GM19463 (cell line): ENCODE data around the gene CD55.
A peak's percentile ranks its signal among the peaks of the same experiment; 100 is the strongest.

ENCODE experiments used
- ATAC-seq: cut with Tn5 transposase; IDR thresholded peaks from one replicate; pipeline ENCODE4 v1.9.1; 2021; ENCODE audit warnings: mild to moderate bottlenecking, moderate library complexity; ENCODE audit not compliant: unreplicated experiment

The CD55 gene, protein sequence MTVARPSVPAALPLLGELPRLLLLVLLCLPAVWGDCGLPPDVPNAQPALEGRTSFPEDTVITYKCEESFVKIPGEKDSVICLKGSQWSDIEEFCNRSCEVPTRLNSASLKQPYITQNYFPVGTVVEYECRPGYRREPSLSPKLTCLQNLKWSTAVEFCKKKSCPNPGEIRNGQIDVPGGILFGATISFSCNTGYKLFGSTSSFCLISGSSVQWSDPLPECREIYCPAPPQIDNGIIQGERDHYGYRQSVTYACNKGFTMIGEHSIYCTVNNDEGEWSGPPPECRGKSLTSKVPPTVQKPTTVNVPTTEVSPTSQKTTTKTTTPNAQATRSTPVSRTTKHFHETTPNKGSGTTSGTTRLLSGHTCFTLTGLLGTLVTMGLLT

DNA sequence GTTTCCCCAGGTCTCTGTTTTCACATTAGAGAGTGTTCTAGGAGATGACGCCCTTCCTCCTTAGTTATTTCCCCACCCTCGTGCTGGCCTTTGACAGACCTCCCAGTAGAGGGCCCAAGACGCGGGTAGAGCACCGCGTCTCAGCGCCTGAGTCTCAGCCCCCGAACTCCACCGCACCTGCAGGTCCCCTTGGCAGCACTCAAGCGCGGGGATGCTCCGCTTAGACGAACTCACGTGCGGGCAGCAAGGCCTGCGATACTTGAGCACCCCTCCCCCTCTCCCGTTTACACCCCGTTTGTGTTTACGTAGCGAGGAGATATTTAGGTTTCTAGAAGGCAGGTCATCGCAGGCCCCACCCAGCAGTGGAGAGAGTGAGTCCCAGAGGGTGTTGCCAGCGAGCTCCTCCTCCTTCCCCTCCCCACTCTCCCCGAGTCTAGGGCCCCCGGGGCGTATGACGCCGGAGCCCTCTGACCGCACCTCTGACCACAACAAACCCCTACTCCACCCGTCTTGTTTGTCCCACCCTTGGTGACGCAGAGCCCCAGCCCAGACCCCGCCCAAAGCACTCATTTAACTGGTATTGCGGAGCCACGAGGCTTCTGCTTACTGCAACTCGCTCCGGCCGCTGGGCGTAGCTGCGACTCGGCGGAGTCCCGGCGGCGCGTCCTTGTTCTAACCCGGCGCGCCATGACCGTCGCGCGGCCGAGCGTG is at the start of gene CD55:
CD55 (plus strand) TSS at position 600 of the 711 bp plus-strand sequence; CDS start at position 688, 88 bp downstream.
- peak; percentile 89 for ATAC-seq

DNA sequence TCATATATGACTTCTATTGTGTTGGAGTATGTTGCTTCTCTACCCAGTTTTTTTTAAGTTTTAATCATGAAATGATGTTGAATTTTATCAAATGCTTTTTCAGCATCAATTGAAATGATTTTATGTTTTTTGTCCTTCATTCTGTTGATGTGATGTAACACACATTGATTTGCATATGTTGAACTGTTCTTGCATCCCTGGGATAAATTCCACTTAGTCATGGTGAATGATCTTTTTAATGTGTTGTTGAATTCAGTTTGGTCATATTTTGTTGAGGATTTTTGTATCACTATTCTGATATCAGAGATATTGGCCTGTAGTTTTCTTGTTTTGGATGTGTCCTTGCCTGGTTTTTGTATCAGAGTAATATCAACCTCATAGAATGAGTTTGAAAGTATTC is 46.6 kb upstream of the CD55 start:
- ATAC-seq, result no peak

DNA sequence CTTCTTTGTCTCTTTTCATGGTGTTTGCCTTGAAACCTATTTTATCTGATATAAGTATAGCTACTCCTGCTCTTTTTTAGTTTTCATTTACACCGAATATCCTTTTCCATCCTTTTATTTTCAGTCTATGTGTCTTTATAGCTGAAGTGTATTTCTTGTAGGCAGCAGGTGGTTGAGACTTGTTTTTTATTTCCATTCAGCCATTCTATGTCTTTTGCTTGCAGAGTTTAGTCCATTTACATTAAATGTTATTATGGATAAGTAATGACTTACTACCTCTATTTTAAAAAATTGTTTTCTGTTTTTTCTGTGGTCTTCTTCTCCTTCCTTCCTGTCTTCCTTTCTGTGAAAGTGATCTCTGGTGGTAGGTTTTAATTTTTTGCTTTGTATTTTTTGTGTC is 45.0 kb upstream of the CD55 start:
- ATAC-seq, result no peak

DNA sequence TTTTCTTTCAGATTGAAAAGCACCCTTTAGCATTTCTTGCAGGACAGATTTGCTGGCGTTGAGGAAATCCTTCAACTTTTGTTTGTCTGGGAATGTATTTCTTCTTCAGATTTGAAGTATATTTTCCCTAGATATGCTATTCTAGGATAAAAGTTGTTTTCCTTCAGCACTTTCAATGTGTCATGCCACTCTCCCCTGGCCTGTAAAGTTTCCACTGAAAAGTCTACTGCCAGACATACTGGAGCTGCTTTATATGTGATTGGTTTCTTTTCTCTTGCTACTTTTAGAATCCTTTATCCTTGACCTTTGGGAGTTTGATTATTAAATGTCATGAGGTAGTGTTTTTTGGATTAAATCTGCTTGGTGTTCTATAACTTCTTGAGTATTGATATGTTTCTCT is 44.2 kb upstream of the CD55 start:
- no peak for ATAC-seq

DNA sequence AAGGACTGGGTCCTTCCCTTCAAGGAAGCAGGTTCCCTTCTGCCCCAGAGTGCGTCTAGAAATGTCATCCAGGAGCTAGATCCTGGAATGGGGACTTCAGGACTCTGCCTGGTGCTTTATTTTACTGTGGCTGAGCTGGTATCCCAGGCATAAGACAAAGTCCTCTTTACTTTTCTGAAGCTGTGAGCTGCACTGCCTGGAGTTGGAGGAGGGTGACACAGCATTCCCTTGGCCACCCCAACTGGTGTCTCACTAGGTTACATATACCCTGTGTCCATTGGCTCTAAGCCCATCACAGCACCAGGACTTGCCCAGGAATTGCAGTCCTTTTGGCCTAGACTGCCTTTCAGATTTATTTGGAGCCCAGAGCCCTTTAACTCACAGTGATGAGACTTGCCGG is 41.8 kb upstream of the CD55 start:
- no peak for ATAC-seq

DNA sequence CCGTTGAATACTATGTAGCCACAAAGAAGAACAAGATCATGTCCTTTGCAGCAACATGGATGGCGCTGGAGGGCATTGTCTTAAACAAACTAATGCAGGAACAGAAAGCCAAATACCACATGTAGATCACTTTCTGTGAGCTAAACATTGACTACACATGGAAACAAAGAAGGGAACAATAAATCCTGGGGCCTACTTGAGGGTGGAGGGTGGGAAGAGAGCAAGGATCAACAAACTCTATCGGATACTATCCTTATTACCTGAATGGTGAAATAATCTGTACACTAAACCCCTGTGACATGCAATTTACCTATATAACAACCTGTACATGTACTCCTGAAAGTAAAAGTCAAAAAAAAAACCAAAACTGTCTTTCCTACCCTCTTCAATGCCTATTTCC is 40.8 kb upstream of the CD55 start:
- ATAC-seq, result no peak

DNA sequence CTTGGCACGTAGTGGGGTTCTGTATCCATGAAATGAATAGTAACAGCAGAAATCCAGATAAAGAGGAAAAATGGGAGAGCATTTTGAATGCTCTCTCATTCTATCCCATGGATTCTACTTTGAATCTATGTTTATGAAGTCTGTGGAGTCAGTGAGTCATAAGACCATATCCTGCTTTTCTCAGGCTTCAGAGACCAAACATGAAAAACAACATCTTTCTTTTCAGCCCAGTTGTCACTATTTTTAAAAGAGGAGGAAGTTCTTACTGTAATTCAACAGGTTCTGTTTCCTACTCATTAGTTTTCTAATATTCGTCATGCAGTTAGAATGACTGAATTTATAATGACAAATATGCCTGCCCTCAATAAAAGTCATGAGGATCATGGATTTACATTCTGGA is 39.4 kb upstream of the CD55 start:
- ATAC-seq, result no peak

DNA sequence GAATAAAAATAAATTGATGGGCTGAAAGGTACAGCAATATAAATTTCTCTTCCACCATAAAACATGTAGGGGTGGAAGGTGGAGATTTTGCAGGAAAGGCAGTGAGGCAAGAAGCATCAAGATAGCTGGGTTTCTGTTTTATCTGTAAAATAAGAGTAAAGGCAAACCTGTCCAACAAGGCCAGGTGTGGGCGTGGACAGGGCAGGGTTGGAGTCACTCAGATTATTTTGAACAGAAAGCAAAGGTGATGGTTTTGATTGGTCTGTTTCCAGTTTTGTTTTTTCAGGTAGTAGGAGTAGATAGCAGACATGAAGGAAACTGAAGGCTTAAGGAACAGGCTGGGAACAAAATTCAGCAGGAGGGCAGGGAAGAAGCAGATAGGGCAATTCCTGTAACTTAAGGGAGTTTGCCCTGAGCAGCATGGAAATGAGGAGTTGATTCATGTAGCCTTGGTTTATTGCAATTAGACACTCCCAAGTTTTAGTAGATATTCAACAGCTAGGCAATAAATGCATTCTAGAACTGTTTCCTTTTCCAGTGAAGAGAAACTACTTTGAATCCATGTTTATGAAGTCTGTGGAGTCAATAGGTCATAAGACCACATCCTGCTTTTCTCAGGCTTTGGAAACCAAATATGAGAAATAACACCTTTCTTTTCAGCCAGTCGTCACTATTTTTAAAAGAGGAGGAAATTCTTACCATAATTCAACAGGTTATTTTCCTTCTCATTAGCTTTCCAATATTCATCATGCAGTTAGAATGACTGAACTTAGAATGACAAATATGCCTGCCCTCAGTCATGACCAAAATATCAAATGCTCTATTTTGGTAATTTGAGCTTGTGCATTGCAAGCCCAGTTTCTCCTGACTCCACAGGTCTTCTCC is 38.7 kb upstream of the CD55 start:
- no peak for ATAC-seq

DNA sequence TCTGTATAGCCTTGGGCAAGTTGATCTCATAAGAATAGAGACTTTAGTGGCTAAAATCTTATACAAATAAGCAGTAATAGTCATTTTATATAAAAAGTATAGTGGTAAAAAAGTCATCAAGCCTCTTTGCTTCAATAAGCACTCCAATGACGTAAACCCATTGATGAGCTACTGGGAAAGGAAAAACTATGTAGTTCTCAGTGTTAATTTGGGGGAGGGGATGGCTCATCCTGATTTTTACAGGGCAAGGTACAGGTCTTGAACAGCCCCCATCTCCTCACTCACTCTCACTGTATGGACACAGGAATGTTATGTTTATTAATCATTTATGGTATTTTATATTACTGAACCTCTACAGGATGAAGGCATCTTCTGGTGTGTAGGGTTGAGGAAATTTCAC is 38.1 kb upstream of the CD55 start:
- ATAC-seq, result no peak

DNA sequence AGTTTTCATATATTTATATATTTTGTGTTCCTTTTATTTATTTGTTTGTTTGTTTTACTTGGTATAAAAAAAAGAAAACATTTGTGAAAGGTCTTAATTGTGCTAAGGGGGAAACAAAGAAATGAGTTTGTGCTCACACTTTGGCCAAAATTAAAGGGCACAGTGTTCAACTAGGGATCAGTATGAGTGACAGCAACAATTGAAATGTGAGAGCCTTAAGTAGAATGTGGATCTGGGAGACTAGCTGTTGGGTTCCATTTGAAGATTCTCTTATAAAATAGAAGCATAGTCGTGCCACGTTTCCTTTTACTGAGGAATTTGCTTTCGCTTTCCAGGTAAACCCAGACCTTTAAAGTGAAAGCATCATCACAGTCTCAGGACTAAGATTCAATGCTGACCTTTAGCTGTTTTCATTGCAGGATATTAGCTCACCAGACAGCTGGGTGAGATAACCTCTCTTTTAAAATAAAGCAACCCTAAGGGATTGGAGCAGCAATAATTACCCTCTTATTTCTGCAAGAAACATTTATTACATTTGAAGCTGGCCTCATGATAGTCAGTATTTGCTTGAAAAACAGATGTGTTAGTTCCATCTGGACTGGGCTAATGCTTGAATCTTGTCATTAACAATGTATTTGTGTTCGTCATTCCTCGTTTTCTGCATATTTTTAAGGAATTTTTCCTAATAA is 37.1 kb upstream of the CD55 start:
- no peak for ATAC-seq

DNA sequence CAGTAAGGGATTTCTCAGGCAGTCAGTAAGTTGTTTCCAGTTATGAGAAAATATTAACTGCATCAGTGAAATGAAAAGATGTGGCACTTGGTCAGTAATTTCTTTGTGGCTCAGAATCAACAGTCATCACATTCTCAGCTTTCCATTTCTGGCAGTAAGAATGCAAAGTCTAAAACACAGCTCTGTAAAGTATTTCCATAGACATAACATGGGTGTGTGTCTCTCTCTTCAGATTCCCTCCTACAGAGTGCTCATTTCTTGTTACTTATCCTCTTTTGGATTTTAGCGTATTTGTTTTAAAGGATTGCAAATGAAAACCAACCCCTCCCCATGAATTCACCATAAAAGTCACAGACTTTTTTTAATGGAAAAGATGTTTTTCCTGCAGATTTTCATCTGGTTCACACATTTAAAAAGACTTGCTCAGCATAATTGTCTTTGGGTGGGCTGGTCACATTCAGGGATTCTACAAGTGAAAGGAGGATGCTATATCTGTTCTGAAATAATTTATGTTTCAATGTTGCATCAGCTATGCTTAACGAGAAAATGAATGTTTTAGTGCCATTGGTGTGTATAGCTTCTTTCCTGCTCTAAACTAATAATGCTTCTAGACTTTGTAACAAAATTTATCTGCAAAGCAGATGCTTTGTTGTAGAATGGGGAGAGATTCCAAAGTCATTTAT is 34.6 kb upstream of the CD55 start:
- ATAC-seq, result no peak

DNA sequence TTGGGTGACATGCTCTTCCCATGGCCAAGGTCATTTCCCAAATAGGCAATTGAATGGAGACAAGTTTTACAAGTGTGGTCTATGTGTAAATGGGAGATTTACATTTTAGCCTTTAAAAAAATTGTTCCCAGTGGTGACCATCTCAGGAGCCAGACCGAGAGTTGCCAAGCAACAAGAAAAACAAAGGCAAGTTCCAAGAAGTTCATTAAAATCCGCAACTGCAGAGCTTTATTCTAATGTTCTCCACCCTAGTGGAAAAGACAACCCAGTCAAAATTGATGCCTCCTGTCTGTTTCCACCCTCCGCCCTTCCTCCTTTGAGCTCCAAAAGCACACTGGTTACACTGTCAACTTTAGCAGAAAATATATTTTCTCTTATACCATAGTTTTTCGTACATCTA is 33.2 kb upstream of the CD55 start:
- no peak for ATAC-seq

DNA sequence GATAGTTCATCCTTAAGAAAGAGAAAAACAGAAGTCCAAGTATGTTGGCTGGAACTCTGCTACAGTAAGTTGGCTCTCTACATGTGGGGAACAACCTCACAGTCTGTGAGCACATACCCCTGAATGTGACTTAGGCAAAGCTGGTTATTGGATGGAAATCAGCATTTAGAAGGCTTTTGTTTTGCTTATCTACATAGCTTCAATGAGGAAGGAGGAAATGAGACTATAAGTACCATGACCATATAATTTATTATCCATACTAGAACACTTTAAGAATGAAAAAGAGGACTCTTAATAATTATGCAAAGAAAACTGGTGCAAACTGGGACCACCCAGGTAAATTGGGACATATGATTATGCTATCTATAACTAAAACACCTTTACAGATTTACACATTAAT is 31.7 kb upstream of the CD55 start:
- ATAC-seq, result no peak

DNA sequence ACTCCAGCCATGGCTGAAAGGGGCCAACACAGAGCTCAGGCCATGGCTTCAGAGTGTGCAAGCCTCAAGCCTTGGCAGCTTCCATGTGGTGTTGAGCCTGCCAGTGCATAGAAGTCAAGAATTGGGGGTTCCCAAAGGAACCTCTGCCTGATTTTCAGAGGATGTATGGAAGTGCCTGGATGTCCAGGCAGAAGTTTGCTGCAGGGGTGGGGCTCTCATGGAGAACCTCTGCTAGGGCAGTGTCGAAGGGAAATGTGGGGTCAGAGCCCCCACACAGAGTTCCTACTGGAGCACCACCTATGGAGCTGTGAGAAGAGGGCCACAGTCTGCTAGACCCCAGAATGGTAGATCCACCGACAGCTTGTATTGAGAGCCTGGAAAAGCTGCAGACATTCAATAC is 29.8 kb upstream of the CD55 start:
- ATAC-seq, result no peak

DNA sequence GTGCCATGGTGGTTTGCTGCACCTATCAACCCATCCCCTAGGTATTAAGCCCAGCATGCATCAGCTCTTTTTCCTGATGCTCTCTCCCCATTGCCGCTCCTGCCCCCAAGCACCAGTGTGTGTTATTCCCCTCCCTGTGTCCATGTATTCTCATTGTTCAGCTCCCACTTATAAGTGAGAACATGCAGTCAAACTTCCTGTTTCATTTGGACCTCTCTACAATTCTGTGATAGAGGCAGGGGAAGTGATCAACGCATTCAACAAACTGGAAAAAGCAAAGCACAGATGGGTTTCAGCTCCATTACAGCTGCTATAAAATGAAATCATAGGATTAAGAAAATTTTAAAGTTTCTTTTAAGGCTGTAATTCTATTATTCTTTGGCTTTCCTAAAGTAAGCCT is 23.3 kb upstream of the CD55 start:
- no peak for ATAC-seq

DNA sequence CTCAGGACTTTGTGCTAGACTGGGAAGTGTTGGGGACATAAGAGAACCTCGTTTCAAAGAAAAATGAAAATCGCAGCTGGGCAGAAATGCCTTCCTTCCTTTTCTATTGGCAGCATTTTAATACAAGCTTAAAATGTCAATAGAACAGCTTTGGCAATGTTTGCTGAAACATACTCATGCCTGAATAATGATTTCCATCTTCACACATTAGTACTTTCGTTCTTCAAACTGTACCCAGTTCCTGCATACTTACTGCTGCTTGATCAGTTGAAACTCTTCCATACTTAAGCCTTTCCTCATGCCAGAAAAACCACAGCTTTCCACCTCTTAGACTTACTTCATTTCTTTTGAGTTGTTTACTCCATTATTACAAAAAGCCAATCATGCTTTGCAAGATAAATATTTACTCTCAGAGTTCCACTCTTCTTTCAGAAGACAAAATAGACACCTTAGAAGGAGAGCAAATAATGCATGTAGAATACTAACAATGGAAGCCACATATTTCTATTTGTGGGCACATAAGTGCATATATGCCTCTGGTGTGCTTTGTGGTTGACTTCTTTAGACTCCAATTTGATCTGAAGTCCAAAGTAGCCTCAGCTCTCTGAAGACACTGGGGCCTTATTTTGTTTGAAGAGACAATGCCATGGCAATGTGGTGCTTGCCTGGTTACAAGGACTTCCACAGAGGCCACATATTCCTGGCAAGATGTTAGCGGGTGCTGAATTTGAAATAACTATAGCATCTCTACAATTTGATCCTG is 22.7 kb upstream of the CD55 start:
- no peak for ATAC-seq

DNA sequence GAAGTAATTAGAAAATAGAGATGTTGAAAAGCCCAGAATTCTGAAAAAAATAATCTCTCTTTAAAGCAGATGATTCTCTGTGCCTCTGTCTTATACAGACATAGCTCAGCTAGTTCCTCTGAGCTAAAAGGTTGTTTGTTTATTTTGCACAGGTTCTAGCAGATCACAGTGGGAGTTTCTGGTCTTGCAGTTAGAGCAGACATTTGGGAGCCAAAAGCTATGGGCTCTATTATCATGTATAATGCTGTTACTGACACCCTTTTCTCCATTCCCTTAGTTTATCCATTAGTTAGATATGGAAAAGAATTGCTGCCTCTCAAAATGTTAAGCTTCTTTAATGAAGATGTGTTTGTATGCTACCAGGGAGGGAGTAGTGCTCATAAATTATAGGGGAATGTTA is 20.5 kb upstream of the CD55 start:
- ATAC-seq, result no peak

DNA sequence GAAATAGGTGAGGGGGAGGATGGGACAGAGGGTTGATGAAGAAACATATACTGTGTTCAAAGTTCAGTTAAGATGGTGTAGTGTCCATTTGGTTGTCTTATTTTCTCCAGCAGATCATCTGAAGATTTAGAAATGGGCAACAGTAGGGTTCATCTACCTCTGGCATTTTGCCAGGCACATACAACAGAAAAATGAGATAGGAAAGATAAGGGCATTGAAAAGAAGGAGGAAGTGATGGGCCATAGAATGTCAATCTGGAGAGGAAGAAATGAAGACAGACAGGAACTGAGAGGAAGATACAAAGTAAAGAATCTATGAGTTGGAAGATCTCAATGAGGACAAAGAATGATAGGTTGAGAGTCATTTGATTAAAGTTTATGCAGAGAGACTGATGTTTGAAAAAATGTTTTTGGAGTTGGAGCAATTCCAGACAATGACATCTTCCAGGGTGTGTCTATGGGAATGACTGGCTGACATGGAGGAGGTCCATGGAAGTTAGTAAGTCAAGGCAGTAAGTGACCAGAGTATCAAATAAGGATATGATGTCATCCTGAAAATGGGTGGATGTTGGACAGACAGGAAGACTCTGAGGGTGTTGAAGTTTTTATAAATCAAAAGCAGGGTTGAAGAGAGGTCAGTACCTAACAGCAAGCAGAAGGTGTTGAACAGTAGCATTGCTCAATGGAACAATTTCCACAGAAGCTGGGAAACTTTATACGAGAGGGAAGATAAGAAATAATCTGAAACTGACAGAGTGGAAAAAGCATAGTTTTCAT is 18.7 kb upstream of the CD55 start:
- ATAC-seq, result no peak
